Left ventricle myocardium superior (tissue), 1 donor: ENCODE data around the gene CTTNBP2NL. TPM values are rescaled to one million over a fixed set of nuclear protein-coding genes. Genes with fewer than 3 reads are reported as not detected.

Source experiments
- ATAC-seq: fragments of 200-7000 bp; cut with Tn5 transposase; one replicate; pipeline ENCODE4 v1.9.1; 2020; ENCODE audit warnings: mild to moderate bottlenecking, moderate library complexity
- DNase-seq: peaks from one replicate; pipeline ENCODE4 v3.0.0-alpha.2; 2020
- intact Hi-C: fragments of 100-400 bp; cut with micrococcal nuclease; formaldehyde crosslinking; loops from one replicate; pipeline ENCODE4 v1.11.0; 2022
- long read RNA-seq: library from polyadenylated mRNA; unstranded; transcript quantifications from one replicate; pipeline ENCODE4 v2.0.0, GENCODE V29; 2021
- total RNA-seq: library from RNA; stranded (reverse); fragmentation: NEBNext Ultra II Directional; extraction: Animal tissue kit (Norgen Biotek cat#: 25700); gene quantifications from one replicate; pipeline ENCODE4 v1.2.1, GENCODE V29; 2021
- donor health status: DM: no; HTN: yes; CAD: no; lungs with severe emphysema.

The CTTNBP2NL gene, protein sequence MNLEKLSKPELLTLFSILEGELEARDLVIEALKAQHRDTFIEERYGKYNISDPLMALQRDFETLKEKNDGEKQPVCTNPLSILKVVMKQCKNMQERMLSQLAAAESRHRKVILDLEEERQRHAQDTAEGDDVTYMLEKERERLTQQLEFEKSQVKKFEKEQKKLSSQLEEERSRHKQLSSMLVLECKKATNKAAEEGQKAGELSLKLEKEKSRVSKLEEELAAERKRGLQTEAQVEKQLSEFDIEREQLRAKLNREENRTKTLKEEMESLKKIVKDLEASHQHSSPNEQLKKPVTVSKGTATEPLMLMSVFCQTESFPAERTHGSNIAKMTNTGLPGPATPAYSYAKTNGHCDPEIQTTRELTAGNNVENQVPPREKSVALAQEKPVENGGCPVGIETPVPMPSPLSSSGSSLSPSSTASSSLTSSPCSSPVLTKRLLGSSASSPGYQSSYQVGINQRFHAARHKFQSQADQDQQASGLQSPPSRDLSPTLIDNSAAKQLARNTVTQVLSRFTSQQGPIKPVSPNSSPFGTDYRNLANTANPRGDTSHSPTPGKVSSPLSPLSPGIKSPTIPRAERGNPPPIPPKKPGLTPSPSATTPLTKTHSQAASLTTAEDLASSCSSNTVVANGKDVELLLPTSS
- 12.6 TPM for total RNA-seq
- long read RNA-seq, full-length matches to known transcripts: 1 of 6 reads
- long read RNA-seq, partial matches to known transcripts: 1 of 6 reads
- long read RNA-seq, other reads (novel, unspliced or antisense): 4 of 6 reads

DNA sequence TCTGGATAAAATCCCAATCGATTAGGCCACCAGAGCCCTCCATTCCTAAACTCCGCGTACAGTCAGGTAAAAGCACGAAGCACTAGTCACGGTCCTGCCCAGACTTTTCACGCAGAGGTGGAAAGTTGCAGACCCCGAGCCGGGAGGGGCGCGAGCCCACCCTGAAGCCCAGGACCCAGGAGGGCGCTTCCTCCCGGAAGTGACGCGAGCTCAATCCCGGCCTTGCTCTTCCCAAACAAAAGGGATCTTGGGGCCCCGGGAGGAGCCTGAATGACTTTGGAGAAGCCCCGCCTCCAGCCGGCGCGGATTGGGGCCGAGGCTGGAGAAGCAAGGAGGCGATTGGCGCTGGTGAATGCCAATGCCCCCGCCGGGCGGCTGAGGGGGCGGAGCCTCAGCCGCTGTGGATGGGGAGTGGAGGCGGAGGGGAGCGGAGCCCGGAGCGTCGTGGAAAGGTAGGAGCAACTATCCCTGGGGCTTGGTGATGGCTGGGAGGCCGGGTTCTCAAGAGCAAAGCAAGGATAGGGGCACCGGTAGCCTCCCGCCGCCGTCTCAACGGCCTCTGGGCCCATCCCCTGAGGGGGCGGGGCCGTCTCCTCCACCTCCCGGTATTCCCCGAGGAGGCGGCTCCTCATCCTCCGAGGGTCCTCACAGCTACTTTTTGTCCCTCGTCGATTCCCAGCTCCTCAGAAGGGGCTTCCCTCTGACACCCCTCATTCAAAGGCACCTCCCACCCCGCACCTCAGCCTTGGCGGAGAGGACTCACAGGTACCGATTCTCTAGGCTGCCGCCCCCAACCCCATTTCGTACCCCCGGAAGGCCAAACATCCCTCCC, at the start of gene CTTNBP2NL:
TSS of gene CTTNBP2NL (plus strand) at position 394 of the 832 bp plus-strand sequence. CDS start 19,952 bp downstream, outside the sequence.
- intact Hi-C loops: loop anchor here (10.0 kb wide), 1 partner anchor 309 kb away; the partner anchor contains the start of gene RHOC
- peak; percentile 98 for DNase-seq
- peak; percentile 95 for ATAC-seq

- intact Hi-C loops: loop anchor here (10.0 kb wide), 1 partner anchor 552 kb away; no protein-coding TSS in a partner anchor
- DNase-seq (no peak), ATAC-seq (no peak)
These were observed 49.1 kb upstream of the CTTNBP2NL start for GRCh38 chr1:112346801-112347350.

GRCh38 chr1:112356765-112357164, 39.2 kb upstream of the CTTNBP2NL start:
- ATAC-seq (no peak), DNase-seq (no peak)
- intact Hi-C loops: no loop called here

DNA sequence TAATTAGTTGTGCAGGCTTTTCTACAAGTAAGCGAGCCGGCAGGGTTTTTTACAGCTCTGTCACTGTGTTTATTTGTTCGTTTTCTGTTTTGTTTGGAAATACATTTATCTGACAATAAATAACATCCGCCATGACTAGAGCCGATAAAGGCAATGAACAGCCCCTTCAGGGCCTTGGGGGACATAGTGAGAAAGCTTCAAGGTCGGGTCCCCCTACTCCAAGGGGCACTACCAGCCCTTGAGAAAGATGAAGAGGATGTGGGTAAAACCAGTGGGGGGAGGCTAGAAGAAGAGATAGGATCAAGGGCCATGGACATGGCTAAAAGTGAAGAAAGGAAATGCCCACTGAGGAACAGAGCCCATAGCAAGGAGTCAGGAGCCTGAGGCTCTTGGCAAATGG, 38.5 kb upstream of the CTTNBP2NL start:
- no peak for ATAC-seq
- DNase-seq: no peak
- intact Hi-C loops: no loop called here

- no peak for DNase-seq
- no peak for ATAC-seq
- intact Hi-C loops: no loop called here
These were observed 37.8 kb upstream of the CTTNBP2NL start for GRCh38 chr1:112358061-112358770.

GRCh38 chr1:112358798-112359408, 37.1 kb upstream of the CTTNBP2NL start:
- intact Hi-C loops: no loop called here
- DNase-seq: peak; percentile 83
- ATAC-seq: peak; percentile 90

DNA sequence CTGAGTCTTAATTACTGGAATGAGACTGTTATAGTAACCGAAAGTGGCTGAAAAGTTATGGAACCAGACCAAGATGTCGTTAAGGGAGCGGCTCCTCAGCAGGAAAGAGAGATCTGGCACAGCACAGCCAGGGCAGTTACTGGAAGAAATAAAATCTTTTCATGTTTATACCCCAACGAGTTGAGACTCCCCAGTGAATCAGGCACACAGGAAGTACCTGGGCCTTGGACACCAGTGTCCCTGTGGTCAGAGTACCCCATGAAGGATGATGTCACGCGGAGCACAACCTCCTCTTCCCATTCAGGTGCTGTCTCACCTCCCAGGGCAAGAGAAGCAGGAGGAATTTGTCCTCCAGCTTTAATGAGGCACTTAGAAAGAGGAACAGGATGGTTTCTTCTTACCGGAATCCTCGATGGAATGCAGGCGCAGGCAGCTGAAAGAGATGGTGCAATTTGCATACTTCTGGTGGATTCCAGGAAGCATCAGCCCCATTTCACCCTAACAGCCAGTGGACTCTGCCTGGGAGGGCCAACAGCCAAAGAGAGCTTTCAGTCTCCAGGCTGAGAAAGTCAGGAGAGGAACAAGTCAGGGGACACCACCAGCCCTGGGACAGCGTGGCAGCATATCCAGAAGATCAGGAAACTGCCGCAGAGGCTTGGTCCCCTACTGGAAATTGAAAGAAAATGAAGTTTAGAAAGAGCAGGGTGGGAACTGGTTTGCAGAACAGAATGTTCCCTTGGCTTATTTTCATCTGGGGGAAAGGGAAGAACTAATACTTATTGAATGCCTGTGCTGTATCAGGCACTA, 35.9 kb upstream of the CTTNBP2NL start:
- peak; percentile 69 for DNase-seq

GRCh38 chr1:112363636-112364035, 32.4 kb upstream of the CTTNBP2NL start:
- intact Hi-C loops: no loop called here
- ATAC-seq (no peak), DNase-seq (no peak)

More for the DNA sequence above, 35.9 kb upstream of the CTTNBP2NL start:
- peak; percentile 79 for ATAC-seq
- intact Hi-C loops: no loop called here

- no peak for DNase-seq
- intact Hi-C loops: no loop called here
- ATAC-seq: no peak
These were observed 27.8 kb upstream of the CTTNBP2NL start for GRCh38 chr1:112368198-112368597.

DNA sequence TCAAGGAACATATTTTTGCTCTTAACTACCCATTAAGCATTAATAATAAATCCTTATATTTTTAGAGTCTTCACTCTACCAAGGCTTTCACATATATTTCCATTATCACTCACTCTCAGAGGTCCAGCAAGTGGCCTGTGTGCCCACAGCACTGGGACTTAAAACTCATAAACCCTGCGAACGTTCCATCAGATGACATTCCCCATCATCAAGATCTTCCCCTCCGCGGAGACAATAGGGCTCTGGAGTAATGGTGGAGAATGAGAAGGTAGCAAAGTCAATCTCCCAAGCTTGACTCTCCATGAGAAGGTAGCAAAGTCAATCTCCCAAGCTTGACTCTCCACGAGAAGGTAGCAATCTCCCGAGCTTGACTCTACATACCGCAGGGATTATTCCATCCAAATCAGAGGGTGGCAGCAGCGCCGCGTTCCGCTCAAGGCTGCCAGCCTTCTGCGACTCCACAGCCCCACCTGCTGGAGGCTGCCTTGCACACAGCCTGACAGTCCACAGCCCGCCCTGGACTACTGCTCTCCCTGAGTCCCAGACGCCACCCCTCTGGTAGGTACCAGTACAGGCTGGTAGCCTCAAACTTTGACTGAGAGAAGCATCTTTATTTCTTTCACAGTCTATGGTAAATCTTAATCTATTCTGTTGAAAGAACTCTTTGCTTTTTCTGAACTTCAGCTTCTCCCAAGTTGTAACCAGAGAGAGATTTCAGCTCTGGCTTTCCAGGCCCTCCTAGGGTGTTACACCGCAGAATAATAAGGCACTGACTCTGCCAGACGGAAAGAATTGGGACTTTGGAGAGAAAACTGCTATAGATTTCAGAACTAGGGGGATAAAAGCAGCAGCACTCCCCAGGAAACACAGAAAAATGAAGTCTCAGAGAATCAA, 26.4 kb upstream of the CTTNBP2NL start:
- intact Hi-C loops: no loop called here
- peak; percentile 99 for ATAC-seq

GRCh38 chr1:112370996-112371395, 25.0 kb upstream of the CTTNBP2NL start:
- no peak for ATAC-seq
- intact Hi-C loops: no loop called here
- no peak for DNase-seq

More for the DNA sequence above, 26.4 kb upstream of the CTTNBP2NL start:
- peak; percentile 95 for DNase-seq

GRCh38 chr1:112371775-112372174, 24.2 kb upstream of the CTTNBP2NL start:
- intact Hi-C loops: no loop called here
- DNase-seq (no peak), ATAC-seq (no peak)

GRCh38 chr1:112373806-112374205, 22.2 kb upstream of the CTTNBP2NL start:
- intact Hi-C loops: no loop called here
- DNase-seq (no peak), ATAC-seq (no peak)

GRCh38 chr1:112375701-112376100, 20.3 kb upstream of the CTTNBP2NL start:
- ATAC-seq (no peak), DNase-seq (no peak)
- intact Hi-C loops: no loop called here

DNA sequence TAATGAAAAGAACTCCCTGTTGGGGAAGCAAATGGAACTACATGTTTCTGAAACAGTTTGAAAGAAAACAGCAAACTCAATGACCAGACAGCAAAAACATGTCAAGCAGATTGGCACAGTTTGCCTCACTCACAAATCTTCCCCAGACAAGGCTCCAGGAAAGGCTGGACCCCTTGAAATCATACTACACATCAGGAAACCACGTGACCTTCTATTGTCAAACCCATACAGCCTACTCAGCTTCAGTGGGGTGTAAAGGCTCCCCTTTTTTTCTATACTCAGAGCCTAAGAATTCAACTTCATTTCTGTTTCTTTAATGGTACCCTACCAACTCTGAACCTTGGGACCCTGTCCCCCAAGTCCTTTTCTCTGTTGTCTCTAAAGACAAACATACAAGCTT, 15.7 kb upstream of the CTTNBP2NL start:
- ATAC-seq: no peak
- intact Hi-C loops: no loop called here

GRCh38 chr1:112381324-112382076, 14.5 kb upstream of the CTTNBP2NL start:
- intact Hi-C loops: no loop called here
- no peak for DNase-seq
- no peak for ATAC-seq

More for the DNA sequence above, 15.7 kb upstream of the CTTNBP2NL start:
- DNase-seq: no peak
